Measurements from ENCODE around the gene CHST11. TPM values are rescaled to one million over a fixed set of nuclear protein-coding genes. Genes with fewer than 3 reads are reported as not detected.
A peak's percentile ranks its signal among the peaks of the same experiment; 100 is the strongest.

The CHST11 gene
- total RNA-seq, 1 donor = 8.2 TPM

DNA sequence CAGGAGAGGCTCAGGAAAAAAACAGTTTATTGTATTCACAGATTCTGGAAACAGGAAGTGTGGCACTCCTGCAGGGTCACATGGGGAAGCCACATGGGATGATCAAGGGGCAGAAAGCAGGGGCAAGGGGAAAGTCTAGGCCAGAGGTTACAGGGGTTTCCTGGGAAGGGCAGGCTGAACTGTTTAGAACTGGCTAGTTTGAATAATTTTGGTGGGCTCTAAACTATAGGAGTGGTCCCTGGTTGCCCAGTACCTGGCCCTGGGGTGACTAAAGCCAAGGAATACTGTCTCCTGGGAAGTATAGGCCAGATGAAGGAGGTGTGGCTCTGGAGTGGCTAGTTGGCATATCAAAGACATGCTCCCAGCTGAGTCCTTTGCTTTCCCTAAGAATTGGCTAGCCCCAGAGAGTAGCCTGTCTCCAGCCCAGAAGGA is 332.1 kb downstream of the CHST11 start:
- TF ChIP-seq, protein P1, sequence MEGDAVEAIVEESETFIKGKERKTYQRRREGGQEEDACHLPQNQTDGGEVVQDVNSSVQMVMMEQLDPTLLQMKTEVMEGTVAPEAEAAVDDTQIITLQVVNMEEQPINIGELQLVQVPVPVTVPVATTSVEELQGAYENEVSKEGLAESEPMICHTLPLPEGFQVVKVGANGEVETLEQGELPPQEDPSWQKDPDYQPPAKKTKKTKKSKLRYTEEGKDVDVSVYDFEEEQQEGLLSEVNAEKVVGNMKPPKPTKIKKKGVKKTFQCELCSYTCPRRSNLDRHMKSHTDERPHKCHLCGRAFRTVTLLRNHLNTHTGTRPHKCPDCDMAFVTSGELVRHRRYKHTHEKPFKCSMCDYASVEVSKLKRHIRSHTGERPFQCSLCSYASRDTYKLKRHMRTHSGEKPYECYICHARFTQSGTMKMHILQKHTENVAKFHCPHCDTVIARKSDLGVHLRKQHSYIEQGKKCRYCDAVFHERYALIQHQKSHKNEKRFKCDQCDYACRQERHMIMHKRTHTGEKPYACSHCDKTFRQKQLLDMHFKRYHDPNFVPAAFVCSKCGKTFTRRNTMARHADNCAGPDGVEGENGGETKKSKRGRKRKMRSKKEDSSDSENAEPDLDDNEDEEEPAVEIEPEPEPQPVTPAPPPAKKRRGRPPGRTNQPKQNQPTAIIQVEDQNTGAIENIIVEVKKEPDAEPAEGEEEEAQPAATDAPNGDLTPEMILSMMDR (IDR thresholded peaks at IDR 0.05; ENCODE audit: insufficient read depth, low read depth, low read length) = no peak

DNA sequence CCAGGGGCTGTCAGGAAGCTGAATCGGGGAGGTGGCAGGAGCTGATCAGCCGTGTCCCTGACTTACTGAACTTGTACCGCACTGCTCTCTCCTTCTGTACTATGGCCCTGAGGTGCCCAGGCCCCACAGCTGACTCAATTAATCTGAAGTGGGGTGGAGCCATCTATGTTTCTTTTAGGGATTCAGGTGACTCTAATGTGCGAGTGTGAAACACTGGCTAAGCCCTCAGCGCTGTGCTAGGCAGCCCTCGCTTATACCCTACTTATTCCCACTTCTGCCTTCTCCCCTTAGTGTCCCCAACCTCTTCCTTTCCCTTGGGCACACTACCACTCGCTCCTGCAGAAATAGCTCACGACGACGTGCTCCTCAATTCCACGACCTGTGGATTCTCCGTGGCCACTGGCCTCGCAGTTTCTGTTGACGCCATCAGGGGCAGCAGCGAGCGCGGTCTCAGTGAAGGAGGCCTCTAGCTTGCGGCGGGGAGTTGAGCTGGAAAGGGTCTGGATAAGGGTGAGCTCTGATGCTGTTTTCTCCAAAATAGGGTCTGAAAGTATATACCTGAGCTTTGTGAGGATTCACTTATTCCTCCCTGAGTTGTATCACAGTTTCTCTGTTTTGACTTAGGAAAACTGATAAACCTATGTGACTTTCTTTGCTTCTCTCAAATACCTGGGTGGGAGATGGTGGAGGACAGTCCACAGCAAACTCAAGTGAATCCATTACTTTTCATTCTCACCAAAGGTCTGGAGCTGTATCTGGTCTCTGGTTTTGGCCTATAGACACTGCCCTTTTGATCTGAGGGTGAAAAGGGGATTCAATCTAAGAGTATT is 333.8 kb downstream of the CHST11 start:
- H3K4me3 ChIP-seq (ENCODE audit: low read depth, low read length) = no peak overlapping the region
- TF ChIP-seq, protein P1 (IDR thresholded peaks at IDR 0.05; ENCODE audit: insufficient read depth, low read depth, low read length) = peak; percentile 83
- DNase-seq (ENCODE audit: low read depth) = peak; percentile 18

More for the DNA sequence above, 332.1 kb downstream of the CHST11 start:
- no peak for DNase-seq (ENCODE audit: low read depth)
- H3K4me3 ChIP-seq (ENCODE audit: low read depth, low read length) = no peak overlapping the region

DNA sequence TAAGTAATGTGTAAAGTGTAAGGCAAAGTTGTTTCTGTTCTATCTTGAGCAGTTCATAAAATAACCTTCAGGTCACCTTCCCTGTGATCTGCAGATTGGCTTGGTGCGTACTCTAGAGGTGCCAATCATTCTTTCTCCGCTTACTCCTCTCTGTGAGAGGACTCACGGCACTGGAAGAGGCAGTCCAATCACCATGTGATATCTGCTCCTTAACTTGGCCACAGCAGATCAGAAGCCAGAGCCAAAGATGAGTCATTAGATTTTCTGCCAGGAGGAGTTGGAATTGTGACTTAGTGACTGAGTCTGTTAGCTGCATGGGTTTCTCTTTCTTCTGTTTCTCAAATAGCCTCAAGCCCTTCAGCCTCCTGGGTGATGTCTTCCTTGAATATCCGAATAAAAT is 335.8 kb downstream of the CHST11 start:
- no peak overlapping the region for H3K4me3 ChIP-seq (ENCODE audit: low read depth, low read length)
- DNase-seq (ENCODE audit: low read depth) = peak; percentile 74
- TF ChIP-seq, protein P1 (IDR thresholded peaks at IDR 0.05; ENCODE audit: insufficient read depth, low read depth, low read length) = no peak

DNA sequence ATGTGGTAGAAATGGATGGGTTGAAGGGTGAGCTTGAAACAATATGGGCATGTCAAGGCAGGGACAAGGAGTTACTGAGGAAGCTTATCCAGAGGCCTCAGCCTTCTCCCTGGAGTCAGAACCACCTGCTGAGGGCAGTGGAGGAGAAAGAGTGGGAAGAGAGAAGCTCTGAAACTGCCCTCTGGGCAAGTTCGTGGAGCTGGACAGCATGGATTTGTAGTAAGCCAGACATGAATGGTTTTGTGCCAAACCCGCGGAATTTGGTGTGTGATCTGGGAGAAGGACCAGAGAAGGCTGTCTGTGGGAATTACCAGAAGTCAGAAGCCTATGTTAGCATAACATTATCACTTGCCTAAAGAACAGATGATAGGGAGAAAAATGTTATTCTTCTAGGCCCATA is 336.5 kb downstream of the CHST11 start:
- peak; percentile 41 for DNase-seq (ENCODE audit: low read depth)
- TF ChIP-seq, protein P1 (IDR thresholded peaks at IDR 0.05; ENCODE audit: insufficient read depth, low read depth, low read length) = no peak
- no peak overlapping the region for H3K4me3 ChIP-seq (ENCODE audit: low read depth, low read length)

DNA sequence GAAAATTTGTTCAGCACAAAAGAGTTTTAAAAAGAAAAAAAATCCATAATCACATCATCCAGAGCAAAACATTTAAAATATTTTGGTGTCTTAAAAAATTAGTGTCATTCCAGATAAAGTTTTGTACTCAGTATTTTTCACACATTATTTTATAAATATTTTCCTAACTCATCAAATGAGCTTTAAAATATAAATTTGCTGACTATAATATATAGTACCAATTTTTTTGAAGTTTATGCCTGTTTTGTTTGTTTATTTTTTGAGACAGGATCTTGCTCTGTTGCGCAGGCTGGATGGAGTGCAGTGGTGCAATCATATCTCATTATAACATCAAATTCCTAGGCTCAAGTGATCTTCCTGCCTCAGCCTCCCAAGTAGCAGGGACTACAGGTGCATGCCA is 337.2 kb downstream of the CHST11 start:
- no peak for DNase-seq (ENCODE audit: low read depth)
- TF ChIP-seq, protein P1 (IDR thresholded peaks at IDR 0.05; ENCODE audit: insufficient read depth, low read depth, low read length) = no peak
- H3K4me3 ChIP-seq (ENCODE audit: low read depth, low read length) = no peak overlapping the region

DNA sequence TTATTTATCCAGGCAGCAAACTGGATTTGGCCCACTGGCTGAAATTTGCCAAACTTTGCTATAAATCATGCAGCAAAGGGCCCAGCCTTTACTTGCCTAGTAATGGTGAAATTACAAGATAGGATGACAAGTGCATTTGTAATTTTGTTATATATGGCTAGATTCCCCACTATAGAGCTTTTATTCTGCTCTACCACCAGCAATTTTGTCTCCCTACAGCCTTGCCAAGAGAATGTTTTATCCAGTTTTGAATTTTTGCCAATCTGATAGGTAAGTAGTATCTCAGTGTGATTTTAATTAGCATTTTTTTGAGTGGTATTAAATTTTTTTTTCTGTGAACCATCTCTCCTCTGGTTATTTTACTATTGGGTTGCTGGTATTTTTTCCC is 339.7 kb downstream of the CHST11 start:
- DNase-seq (ENCODE audit: low read depth) = no peak
- TF ChIP-seq, protein P1 (IDR thresholded peaks at IDR 0.05; ENCODE audit: insufficient read depth, low read depth, low read length) = no peak
- no peak overlapping the region for H3K4me3 ChIP-seq (ENCODE audit: low read depth, low read length)

All from fibroblast of villous mesenchyme (primary cell).